ENCODE data around the gene LRRC18. TPM values are rescaled to one million over a fixed set of nuclear protein-coding genes. Genes with fewer than 3 reads are reported as not detected.

The LRRC18 gene
- total RNA-seq (not detected), polyA plus RNA-seq (not detected)

DNA sequence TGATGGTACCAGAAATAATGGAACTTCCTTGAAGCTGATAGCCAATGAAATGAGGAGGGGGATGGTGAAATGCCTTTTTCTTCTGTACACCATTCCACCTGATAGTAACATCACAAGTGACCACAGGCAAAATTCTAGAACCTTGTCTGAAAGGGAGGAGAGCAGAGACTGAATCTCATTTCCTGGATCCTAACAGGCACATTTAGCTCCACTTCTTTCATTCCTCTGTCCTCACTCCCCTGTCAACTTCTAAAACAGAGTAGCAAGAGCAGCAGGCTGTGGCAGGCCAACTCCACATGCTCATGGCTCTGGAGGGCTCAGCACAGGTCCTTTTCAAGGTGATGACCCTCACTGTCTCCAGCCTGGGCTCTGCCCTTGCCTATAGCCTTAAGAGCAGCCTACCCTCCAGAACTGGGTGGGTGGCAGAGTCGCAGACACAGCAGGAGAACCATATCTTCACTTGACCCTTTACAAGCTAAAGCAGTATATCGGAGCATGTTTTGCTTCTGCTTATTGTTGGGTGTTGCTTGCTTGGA lies at the start of gene LRRC18:
Gene LRRC18 (minus strand): TSS at position 51 of the 536 bp plus-strand sequence. CDS start 25,685 bp downstream, outside the sequence.
- Histone ChIP-seq H3K4me3 (ENCODE audit: low read depth, low read length) (no peak within 1 kb of the TSS), H3K9me3 (ENCODE audit: control insufficient read depth in 2 of 2, low read length in 2 of 2) (no peaks in the 10 kb centered on the region), H3K4me1 (ENCODE audit: control insufficient read depth, insufficient read depth, low read length, poor library complexity, severe bottlenecking) (no peaks in the 10 kb centered on the region), H3K27ac (ENCODE audit: insufficient read depth, low read length, poor library complexity, severe bottlenecking) (no peak within 1 kb of the TSS), H3K27me3 (ENCODE audit: control insufficient read depth, insufficient read depth, low read length) (no peaks in the 10 kb centered on the region), H3K36me3 (ENCODE audit: control insufficient read depth, insufficient read depth, low read length) (no peaks in the 10 kb centered on the region)
- no peak within 1 kb of the TSS for H3K27ac Mint-ChIP-seq
- no peak for ATAC-seq (ENCODE audit: low read depth in 2 of 2)
- H3K4me1 Mint-ChIP-seq: no peaks in the 10 kb centered on the region
- DNase-seq: no peak
- no peaks in the 10 kb centered on the region for H3K27me3 Mint-ChIP-seq
- H3K4me3 Mint-ChIP-seq: no peak within 1 kb of the TSS
- H3K36me3 Mint-ChIP-seq: no peaks in the 10 kb centered on the region
- peaks cover 0 to 1% (median 0%) of the 10 kb centered on the region in 7 donors for H3K9me3 Mint-ChIP-seq

GRCh38 chr10:48985621-48986158 lies 46.0 kb upstream of the LRRC18 start:
- no peaks in the 10 kb centered on the region for H3K9me3 ChIP-seq (ENCODE audit: control insufficient read depth in 2 of 2, low read length in 2 of 2)
- Mint-ChIP-seq H3K4me1 (no peaks in the 10 kb centered on the region), H3K4me3 (no peak overlapping the region), H3K36me3 (no peaks in the 10 kb centered on the region), H3K27ac (no peak overlapping the region), H3K9me3 (peaks cover 0 to 2% (median 0%) of the 10 kb centered on the region in 7 donors), H3K27me3 (no peaks in the 10 kb centered on the region)
- H3K4me3 ChIP-seq (ENCODE audit: low read depth, low read length): no peak overlapping the region
- H3K27ac ChIP-seq (ENCODE audit: insufficient read depth, low read length, poor library complexity, severe bottlenecking): no peak overlapping the region
- no peaks in the 10 kb centered on the region for H3K36me3 ChIP-seq (ENCODE audit: control insufficient read depth, insufficient read depth, low read length)
- no peaks in the 10 kb centered on the region for H3K4me1 ChIP-seq (ENCODE audit: control insufficient read depth, insufficient read depth, low read length, poor library complexity, severe bottlenecking)
- ATAC-seq (ENCODE audit: low read depth in 2 of 2) (no peak), DNase-seq (no peak)
- no peaks in the 10 kb centered on the region for H3K27me3 ChIP-seq (ENCODE audit: control insufficient read depth, insufficient read depth, low read length)

DNA sequence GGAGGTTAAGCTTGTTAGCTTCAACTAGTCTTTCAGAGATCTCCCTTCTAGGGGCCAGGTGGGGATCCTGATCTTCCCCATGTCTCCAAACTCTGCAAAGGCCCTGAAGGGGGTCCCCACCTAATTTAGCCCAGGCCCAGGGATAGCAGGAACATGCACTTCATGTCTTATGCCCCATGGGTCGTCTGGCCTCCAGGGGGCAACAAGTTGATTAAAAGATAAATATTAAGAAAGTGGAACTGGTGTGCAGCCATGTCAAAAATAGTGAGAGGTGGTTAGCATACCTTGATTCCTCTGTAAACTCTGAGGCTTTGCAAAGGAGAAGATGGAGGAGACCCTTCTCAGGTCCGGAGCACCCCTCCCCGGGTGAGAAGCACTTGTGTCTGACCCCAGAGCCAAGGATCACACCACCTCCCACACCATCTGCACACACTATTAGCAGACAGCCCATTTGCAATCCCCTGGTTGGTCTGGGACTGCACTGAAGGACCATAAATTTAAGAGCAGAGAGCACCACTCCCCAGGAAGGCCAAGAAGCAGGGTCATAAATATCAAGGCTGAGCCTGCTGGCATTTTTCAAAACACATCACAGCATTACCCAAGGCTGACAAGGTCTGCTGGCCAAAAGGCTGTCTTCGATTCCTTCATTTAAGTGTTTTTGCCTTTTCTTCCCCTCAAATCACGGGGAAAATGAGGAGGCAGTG lies 44.2 kb upstream of the LRRC18 start:
- Histone ChIP-seq H3K4me1 (ENCODE audit: control insufficient read depth, insufficient read depth, low read length, poor library complexity, severe bottlenecking) (no peaks in the 10 kb centered on the region), H3K4me3 (ENCODE audit: low read depth, low read length) (no peak overlapping the region), H3K27ac (ENCODE audit: insufficient read depth, low read length, poor library complexity, severe bottlenecking) (no peak overlapping the region), H3K36me3 (ENCODE audit: control insufficient read depth, insufficient read depth, low read length) (no peaks in the 10 kb centered on the region), H3K9me3 (ENCODE audit: control insufficient read depth in 2 of 2, low read length in 2 of 2) (no peaks in the 10 kb centered on the region), H3K27me3 (ENCODE audit: control insufficient read depth, insufficient read depth, low read length) (no peaks in the 10 kb centered on the region)
- Mint-ChIP-seq H3K4me1 (no peaks in the 10 kb centered on the region), H3K9me3 (peaks cover 0 to 2% (median 0%) of the 10 kb centered on the region in 7 donors), H3K4me3 (no peak overlapping the region), H3K27ac (no peak overlapping the region), H3K27me3 (no peaks in the 10 kb centered on the region), H3K36me3 (no peaks in the 10 kb centered on the region)
- no peak for ATAC-seq (ENCODE audit: low read depth in 2 of 2)
- DNase-seq: no peak

GRCh38 chr10:48982584-48982983 lies 42.9 kb upstream of the LRRC18 start:
- Histone ChIP-seq H3K27me3 (ENCODE audit: control insufficient read depth, insufficient read depth, low read length) (no peaks in the 10 kb centered on the region), H3K9me3 (ENCODE audit: control insufficient read depth in 2 of 2, low read length in 2 of 2) (no peaks in the 10 kb centered on the region), H3K4me3 (ENCODE audit: low read depth, low read length) (no peak overlapping the region), H3K4me1 (ENCODE audit: control insufficient read depth, insufficient read depth, low read length, poor library complexity, severe bottlenecking) (no peaks in the 10 kb centered on the region), H3K36me3 (ENCODE audit: control insufficient read depth, insufficient read depth, low read length) (no peaks in the 10 kb centered on the region), H3K27ac (ENCODE audit: insufficient read depth, low read length, poor library complexity, severe bottlenecking) (no peak overlapping the region)
- ATAC-seq (ENCODE audit: low read depth in 2 of 2) (no peak), DNase-seq (no peak)
- H3K27ac Mint-ChIP-seq: no peak overlapping the region
- no peaks in the 10 kb centered on the region for H3K4me1 Mint-ChIP-seq
- H3K4me3 Mint-ChIP-seq: no peak overlapping the region
- H3K36me3 Mint-ChIP-seq: no peaks in the 10 kb centered on the region
- H3K27me3 Mint-ChIP-seq: no peaks in the 10 kb centered on the region
- H3K9me3 Mint-ChIP-seq: peaks cover 0 to 2% (median 0%) of the 10 kb centered on the region in 7 donors

GRCh38 chr10:48981310-48981907 lies 41.8 kb upstream of the LRRC18 start:
- H3K27ac ChIP-seq (ENCODE audit: insufficient read depth, low read length, poor library complexity, severe bottlenecking): no peak overlapping the region
- H3K4me1 ChIP-seq (ENCODE audit: control insufficient read depth, insufficient read depth, low read length, poor library complexity, severe bottlenecking): no peaks in the 10 kb centered on the region
- H3K27me3 ChIP-seq (ENCODE audit: control insufficient read depth, insufficient read depth, low read length): no peaks in the 10 kb centered on the region
- peak in 1 of 2 donors; percentile 44 for ATAC-seq (ENCODE audit: low read depth in 2 of 2)
- no peaks in the 10 kb centered on the region for H3K36me3 ChIP-seq (ENCODE audit: control insufficient read depth, insufficient read depth, low read length)
- no peaks in the 10 kb centered on the region for H3K27me3 Mint-ChIP-seq
- H3K4me3 Mint-ChIP-seq: no peak overlapping the region
- H3K36me3 Mint-ChIP-seq: no peaks in the 10 kb centered on the region
- no peak overlapping the region for H3K27ac Mint-ChIP-seq
- H3K9me3 Mint-ChIP-seq: peaks cover 0 to 2% (median 0%) of the 10 kb centered on the region in 7 donors
- H3K9me3 ChIP-seq (ENCODE audit: control insufficient read depth in 2 of 2, low read length in 2 of 2): no peaks in the 10 kb centered on the region
- DNase-seq: peak in 2 of 3 donors; percentile 10 to 24
- no peaks in the 10 kb centered on the region for H3K4me1 Mint-ChIP-seq
- H3K4me3 ChIP-seq (ENCODE audit: low read depth, low read length): no peak overlapping the region

DNA sequence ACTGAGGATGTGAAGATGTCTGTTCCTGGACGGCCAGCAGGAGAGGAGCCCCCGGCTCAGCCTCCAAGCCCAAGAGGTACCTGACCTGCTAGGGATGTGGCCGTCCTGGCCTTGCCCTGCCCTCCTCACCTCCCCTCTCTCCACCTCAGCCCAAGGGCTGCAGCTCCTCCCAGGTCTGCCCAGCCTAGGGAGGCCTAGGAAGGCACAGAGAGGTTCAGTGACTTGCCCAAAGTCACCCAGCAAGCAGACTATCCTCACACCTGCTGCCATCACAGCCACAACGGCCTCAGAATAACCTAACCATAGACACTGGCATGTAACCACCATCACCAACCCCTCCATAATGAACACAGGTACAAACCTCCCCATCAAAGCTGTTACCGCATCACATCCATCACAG lies 38.7 kb upstream of the LRRC18 start:
- Histone ChIP-seq H3K9me3 (ENCODE audit: control insufficient read depth in 2 of 2, low read length in 2 of 2) (no peaks in the 10 kb centered on the region), H3K27me3 (ENCODE audit: control insufficient read depth, insufficient read depth, low read length) (no peaks in the 10 kb centered on the region), H3K4me3 (ENCODE audit: low read depth, low read length) (no peak overlapping the region), H3K4me1 (ENCODE audit: control insufficient read depth, insufficient read depth, low read length, poor library complexity, severe bottlenecking) (no peaks in the 10 kb centered on the region), H3K27ac (ENCODE audit: insufficient read depth, low read length, poor library complexity, severe bottlenecking) (no peak overlapping the region), H3K36me3 (ENCODE audit: control insufficient read depth, insufficient read depth, low read length) (no peaks in the 10 kb centered on the region)
- no peak for DNase-seq
- peaks cover 0 to 1% (median 0%) of the 10 kb centered on the region in 7 donors for H3K9me3 Mint-ChIP-seq
- no peak overlapping the region for H3K27ac Mint-ChIP-seq
- H3K4me3 Mint-ChIP-seq: no peak overlapping the region
- ATAC-seq (ENCODE audit: low read depth in 2 of 2): no peak
- no peaks in the 10 kb centered on the region for H3K36me3 Mint-ChIP-seq
- no peaks in the 10 kb centered on the region for H3K27me3 Mint-ChIP-seq
- H3K4me1 Mint-ChIP-seq: no peaks in the 10 kb centered on the region

DNA sequence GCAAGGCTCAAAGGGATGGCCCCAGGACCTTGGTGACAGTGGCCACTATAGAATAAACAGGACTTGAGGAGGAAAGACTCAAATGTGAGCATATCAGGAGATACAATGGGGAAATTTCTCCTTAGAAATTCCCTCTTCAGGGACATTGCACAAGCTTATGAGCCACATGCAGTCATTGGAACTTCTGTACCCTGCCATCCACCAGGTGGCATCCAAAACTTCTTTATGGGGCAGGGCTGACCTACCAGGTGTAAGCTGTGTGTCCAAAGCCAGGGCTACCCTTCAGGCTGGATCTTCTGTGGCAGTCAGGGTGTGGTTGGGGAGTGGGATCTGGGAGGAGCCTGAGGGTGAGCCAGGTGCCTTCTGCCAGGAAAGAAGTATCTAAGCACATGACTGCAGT lies 36.6 kb upstream of the LRRC18 start:
- no peaks in the 10 kb centered on the region for H3K9me3 ChIP-seq (ENCODE audit: control insufficient read depth in 2 of 2, low read length in 2 of 2)
- DNase-seq: peak in 1 of 3 donors; percentile 5
- ATAC-seq (ENCODE audit: low read depth in 2 of 2): no peak
- no peaks in the 10 kb centered on the region for H3K4me1 ChIP-seq (ENCODE audit: control insufficient read depth, insufficient read depth, low read length, poor library complexity, severe bottlenecking)
- no peaks in the 10 kb centered on the region for H3K36me3 ChIP-seq (ENCODE audit: control insufficient read depth, insufficient read depth, low read length)
- Mint-ChIP-seq H3K9me3 (peaks cover 0 to 1% (median 0%) of the 10 kb centered on the region in 7 donors), H3K4me1 (no peaks in the 10 kb centered on the region), H3K36me3 (no peaks in the 10 kb centered on the region), H3K27me3 (no peaks in the 10 kb centered on the region), H3K27ac (no peak overlapping the region), H3K4me3 (no peak overlapping the region)
- H3K4me3 ChIP-seq (ENCODE audit: low read depth, low read length): no peak overlapping the region
- no peak overlapping the region for H3K27ac ChIP-seq (ENCODE audit: insufficient read depth, low read length, poor library complexity, severe bottlenecking)
- no peaks in the 10 kb centered on the region for H3K27me3 ChIP-seq (ENCODE audit: control insufficient read depth, insufficient read depth, low read length)

Data from CD4-positive, CD25-positive, alpha-beta regulatory T cell (primary cell).